DOHH2 (cell line): Measurements from ENCODE around the gene KLHL33.

Experiments
- H3F3A ChIP-seq: fragments of 200-600 bp; sonication (generic), shearing (Covaris generic); 2 replicates; pipeline ENCODE4 v1.6.0; 2016; ENCODE audit warnings: antibody characterized with exemption, mild to moderate bottlenecking; ENCODE audit not compliant: control insufficient read depth, insufficient read depth
- H3K27ac ChIP-seq: fragments of 200-600 bp; sonication (generic); 2 replicates; pipeline ENCODE4 v1.5.1; 2014; ENCODE audit warnings: low read depth, mild to moderate bottlenecking, low read length, moderate library complexity
- H3K27me3 ChIP-seq: fragments of 200-600 bp; sonication (generic); 2 replicates; pipeline ENCODE4 v1.6.1; 2014; ENCODE audit warnings: mild to moderate bottlenecking, low read length, mixed read lengths; ENCODE audit not compliant: control insufficient read depth
- H3K36me3 ChIP-seq: fragments of 200-600 bp; sonication (generic); 2 replicates; pipeline ENCODE4 v1.6.1; 2014; ENCODE audit warnings: mild to moderate bottlenecking, low read length, moderate library complexity, mixed read lengths; ENCODE audit not compliant: control insufficient read depth
- H3K4me1 ChIP-seq: fragments of 200-600 bp; sonication (generic); 2 replicates; pipeline ENCODE4 v1.6.1; 2014; ENCODE audit warnings: mild to moderate bottlenecking, low read length, mixed read lengths; ENCODE audit not compliant: control insufficient read depth
- H3K4me2 ChIP-seq: fragments of 200-600 bp; sonication (generic); 2 replicates; pipeline ENCODE4 v1.6.0; 2014; ENCODE audit warnings: mild to moderate bottlenecking, low read length, moderate library complexity
- H3K4me3 ChIP-seq: fragments of 200-600 bp; sonication (generic); 2 replicates; pipeline ENCODE4 v1.5.1; 2014; ENCODE audit warnings: mild to moderate bottlenecking, low read length, mixed read lengths
- H3K79me2 ChIP-seq: fragments of 200-600 bp; sonication (generic); 2 replicates; pipeline ENCODE4 v1.6.1; 2014; ENCODE audit warnings: mild to moderate bottlenecking, low read length, mixed read lengths; ENCODE audit not compliant: control insufficient read depth
- H3K9me2 ChIP-seq: fragments of 200-600 bp; sonication (generic); replicated peaks from 2 replicates; pipeline ENCODE4 v1.6.1; 2014; ENCODE audit warnings: mild to moderate bottlenecking, low read length, mixed read lengths; ENCODE audit not compliant: control insufficient read depth
- H3K9me3 ChIP-seq: fragments of 200-600 bp; sonication (generic); 2 replicates; pipeline ENCODE4 v1.6.1; 2014; ENCODE audit warnings: antibody characterized with exemption, low read length, mixed read lengths; ENCODE audit not compliant: control insufficient read depth, insufficient read depth
- H4K20me1 ChIP-seq: fragments of 200-600 bp; sonication (generic); 2 replicates; pipeline ENCODE4 v1.6.0; 2014; ENCODE audit warnings: low read depth, mild to moderate bottlenecking, antibody characterized with exemption, low read length, moderate library complexity; ENCODE audit not compliant: control insufficient read depth, insufficient read depth
- CTCF ChIP-seq: fragments of 200-600 bp; sonication (generic); IDR thresholded peaks from one replicate; pipeline ENCODE4 v1.5.1; 2014; ENCODE audit warnings: antibody characterized with exemption, mild to moderate bottlenecking, low read depth, low read length; ENCODE audit not compliant: poor library complexity, severe bottlenecking
- EZH2phosphoT487 ChIP-seq: fragments of 200-600 bp; sonication (generic); IDR thresholded peaks from 2 replicates; pipeline ENCODE4 v1.6.1; 2017; ENCODE audit warnings: borderline replicate concordance, mild to moderate bottlenecking, antibody characterized with exemption, low read length, moderate library complexity, mixed read lengths

KLHL33 gene

GRCh38 chr14:20427231-20428009 lies 8.5 kb downstream of the KLHL33 start:
- Histone ChIP-seq H3K9me2 (no peaks in the 10 kb centered on the region), H4K20me1 (no peaks in the 10 kb centered on the region), H3K9me3 (no peaks in the 10 kb centered on the region), H3K79me2 (no peaks in the 10 kb centered on the region), H3K4me3 (peak overlapping the region; percentile 73), H3F3A (peaks cover 8% of the 10 kb centered on the region; the same call in 1 of the 2 replicates), H3K4me1 (peaks cover 50% of the 10 kb centered on the region), H3K36me3 (no peaks in the 10 kb centered on the region), H3K27ac (peak overlapping the region; percentile 92), H3K4me2 (peak overlapping the region; percentile 95), H3K27me3 (no peaks in the 10 kb centered on the region)
- TF ChIP-seq CTCF (no peak), EZH2phosphoT487 (no peak)

DNA sequence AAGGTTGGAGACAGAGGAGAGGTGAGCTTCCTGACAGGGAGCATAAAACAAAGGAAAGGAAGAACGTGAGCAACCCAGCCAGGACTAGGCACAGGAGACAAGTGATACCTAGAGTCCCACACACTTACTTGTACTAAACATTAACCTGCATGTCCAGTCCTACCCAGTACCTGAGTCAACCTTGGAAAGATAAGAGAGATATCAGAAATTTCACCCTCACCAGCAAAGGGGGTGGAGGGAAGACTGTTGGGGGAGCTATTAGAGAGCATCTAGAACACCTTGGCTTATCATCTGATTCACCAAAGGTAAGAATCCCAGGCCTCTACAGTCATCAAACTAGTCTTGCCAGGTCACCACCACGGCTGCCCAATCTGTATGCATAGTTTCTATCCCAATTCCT lies 11.1 kb downstream of the KLHL33 start:
- Histone ChIP-seq H3K9me3 (no peaks in the 10 kb centered on the region), H3K79me2 (no peaks in the 10 kb centered on the region), H3K4me1 (peaks cover 53% of the 10 kb centered on the region), H3K27ac (no peak overlapping the region), H3K4me3 (no peak overlapping the region), H3F3A (peaks cover 10% of the 10 kb centered on the region), H3K36me3 (no peaks in the 10 kb centered on the region), H4K20me1 (no peaks in the 10 kb centered on the region), H3K9me2 (no peaks in the 10 kb centered on the region), H3K27me3 (no peaks in the 10 kb centered on the region), H3K4me2 (no peak overlapping the region)
- TF ChIP-seq EZH2phosphoT487 = no peak
- TF ChIP-seq CTCF = no peak

- H3K4me1 ChIP-seq = peaks cover 41% of the 10 kb centered on the region
- no peaks in the 10 kb centered on the region for H3K9me3 ChIP-seq
- H3K36me3 ChIP-seq = no peaks in the 10 kb centered on the region
- no peak overlapping the region for H3K27ac ChIP-seq
- TF ChIP-seq CTCF (no peak), EZH2phosphoT487 (no peak)
- H4K20me1 ChIP-seq = no peaks in the 10 kb centered on the region
- H3K79me2 ChIP-seq = no peaks in the 10 kb centered on the region
- peaks cover 10% of the 10 kb centered on the region for H3F3A ChIP-seq
- H3K27me3 ChIP-seq = no peaks in the 10 kb centered on the region
- H3K4me3 ChIP-seq = no peak overlapping the region
- no peaks in the 10 kb centered on the region for H3K9me2 ChIP-seq
- no peak overlapping the region for H3K4me2 ChIP-seq
These were observed 13.1 kb downstream of the KLHL33 start for GRCh38 chr14:20422886-20423285.
